K562 (cell line): ENCODE measurements around the gene MAP3K20. TPM values are rescaled to one million over a fixed set of nuclear protein-coding genes. Genes with fewer than 3 reads are reported as not detected.

ENCODE experiments used
- NFE2 ChIP-seq: IDR thresholded peaks from 2 replicates; pipeline ENCODE4 v1.6.1; 2014; ENCODE audit warnings: antibody characterized with exemption, low read depth
- NFXL1 ChIP-seq: fragments of 450-650 bp; formaldehyde crosslinking; IDR thresholded peaks from 2 replicates; pipeline ENCODE4 v1.4.0; 2021; ENCODE audit warnings: mild to moderate bottlenecking
- TCF3 ChIP-seq: sonication (generic); formaldehyde crosslinking; IDR thresholded peaks from 2 replicates; pipeline ENCODE4 v1.4.0; 2020; ENCODE audit warnings: mild to moderate bottlenecking, missing genetic modification reagents
- THRAP3 ChIP-seq: fragments of 450-650 bp; IDR thresholded peaks from 2 replicates; pipeline ENCODE4 v1.6.1; 2016; ENCODE audit warnings: mild to moderate bottlenecking, inconsistent platforms, borderline replicate concordance
- polyA plus RNA-seq, 8 experiments: library from polyadenylated mRNA; depleted of rRNA in 4 of 8; stranded (reverse) in 5 of 8; unstranded in 3 of 8; fragments of >200 nt; fragmentation: Nextera tagmentation in 2 of 8; fragmentation: Illumina TruSeq in 1 of 8; extraction: Ambion mirVana in 2 of 8; extraction: Trizol in 1 of 8; gene quantifications; 2 replicates each; pipeline versions ENCODE4 v1.2.1 to v1.2.3, GENCODE V29; 2011 to 2014; ENCODE audit warnings: inconsistent platforms in 1 of 8, missing spikeins in 1 of 8
- total RNA-seq, 7 experiments: library from RNA; depleted of rRNA in 6 of 7; stranded (reverse); fragments of >200 nt in 6 of 7; fragmentation: Illumina TruSeq in 2 of 7; extraction: Trizol in 2 of 7; gene quantifications; 2 replicates each; pipeline versions ENCODE4 v1.2.1 to v1.2.3, GENCODE V29; 2011 to 2021; ENCODE audit warnings: low replicate concordance in 1 of 7
- TF ChIP-seq, protein P1 (sequence below): IDR thresholded peaks from 2 replicates; pipeline ENCODE4 v1.6.1; 2011; ENCODE audit not compliant: insufficient read length; ENCODE audit errors: extremely low read depth
- TF ChIP-seq, protein P2 (sequence below): fragments of 450-650 bp; formaldehyde crosslinking; IDR thresholded peaks from 2 replicates; pipeline ENCODE4 v1.4.0; 2022; ENCODE audit warnings: missing genetic modification characterization
- TF ChIP-seq, protein P3 (sequence below): sonication (generic); formaldehyde crosslinking; IDR thresholded peaks from 2 replicates; pipeline ENCODE4 v1.8.1; 2022; ENCODE audit warnings: missing genetic modification reagents

Gene MAP3K20
- total and polyA plus RNA-seq, 9 of the 15 experiments (the other 6 are each of a cell fraction or from before 2014, with no cell fraction given), result 9.8 to 34.2 (median 27.3) TPM

DNA sequence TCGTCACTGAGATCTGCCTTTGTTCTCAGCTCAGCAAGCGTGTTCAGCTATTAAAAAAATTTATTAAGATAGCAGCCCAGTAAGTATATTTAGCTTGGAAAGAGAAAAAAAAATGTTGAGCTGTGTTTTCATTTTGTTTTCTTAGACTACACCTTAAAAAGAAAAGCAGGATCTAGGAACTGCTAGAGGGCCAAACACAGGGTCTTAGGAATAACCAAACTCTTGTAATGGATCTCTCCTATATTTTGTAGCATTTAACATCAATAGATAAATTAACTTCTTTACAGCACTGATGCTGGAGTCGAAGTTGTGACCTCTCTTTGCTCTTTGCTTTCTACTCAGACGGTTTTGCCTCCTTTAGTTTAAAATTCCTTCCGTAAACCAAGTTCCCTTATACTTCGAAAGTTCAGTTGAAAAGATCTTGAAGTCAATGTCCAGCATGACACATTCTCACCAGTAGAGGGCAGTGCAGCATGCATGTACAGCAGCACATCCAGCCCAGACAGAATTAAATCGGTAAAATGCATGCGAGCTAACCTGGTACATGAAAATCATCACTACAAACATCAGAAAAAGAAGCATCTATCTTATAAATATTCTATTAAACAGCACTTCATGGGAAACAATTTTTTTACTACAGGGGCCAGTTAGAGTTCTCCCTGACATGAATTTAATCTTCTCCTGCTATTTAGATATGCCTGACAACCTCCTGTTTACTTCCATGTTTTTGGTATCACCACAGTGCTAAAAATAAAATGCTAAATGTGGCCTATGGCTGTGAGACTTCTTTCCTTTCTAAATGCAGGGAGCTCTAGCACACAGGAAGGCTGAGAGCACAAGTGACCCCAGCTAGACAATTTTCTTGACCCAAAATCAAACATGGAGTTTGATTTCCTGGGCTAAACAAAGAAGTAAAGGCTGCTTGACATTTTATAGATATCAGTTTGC is 48.2 kb upstream of the MAP3K20 start (continued):
- TF ChIP-seq, protein P1, sequence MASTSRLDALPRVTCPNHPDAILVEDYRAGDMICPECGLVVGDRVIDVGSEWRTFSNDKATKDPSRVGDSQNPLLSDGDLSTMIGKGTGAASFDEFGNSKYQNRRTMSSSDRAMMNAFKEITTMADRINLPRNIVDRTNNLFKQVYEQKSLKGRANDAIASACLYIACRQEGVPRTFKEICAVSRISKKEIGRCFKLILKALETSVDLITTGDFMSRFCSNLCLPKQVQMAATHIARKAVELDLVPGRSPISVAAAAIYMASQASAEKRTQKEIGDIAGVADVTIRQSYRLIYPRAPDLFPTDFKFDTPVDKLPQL, result no peak
- no peak for TF ChIP-seq THRAP3
- TF ChIP-seq TCF3 (CRISPR knock-in tag), result no peak
- TF ChIP-seq NFXL1 (CRISPR knock-in tag), result no peak
- TF ChIP-seq, protein P2, sequence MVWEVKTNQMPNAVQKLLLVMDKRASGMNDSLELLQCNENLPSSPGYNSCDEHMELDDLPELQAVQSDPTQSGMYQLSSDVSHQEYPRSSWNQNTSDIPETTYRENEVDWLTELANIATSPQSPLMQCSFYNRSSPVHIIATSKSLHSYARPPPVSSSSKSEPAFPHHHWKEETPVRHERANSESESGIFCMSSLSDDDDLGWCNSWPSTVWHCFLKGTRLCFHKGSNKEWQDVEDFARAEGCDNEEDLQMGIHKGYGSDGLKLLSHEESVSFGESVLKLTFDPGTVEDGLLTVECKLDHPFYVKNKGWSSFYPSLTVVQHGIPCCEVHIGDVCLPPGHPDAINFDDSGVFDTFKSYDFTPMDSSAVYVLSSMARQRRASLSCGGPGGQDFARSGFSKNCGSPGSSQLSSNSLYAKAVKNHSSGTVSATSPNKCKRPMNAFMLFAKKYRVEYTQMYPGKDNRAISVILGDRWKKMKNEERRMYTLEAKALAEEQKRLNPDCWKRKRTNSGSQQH (CRISPR knock-in tag), result no peak
- no peak for TF ChIP-seq NFE2
- TF ChIP-seq, protein P3, sequence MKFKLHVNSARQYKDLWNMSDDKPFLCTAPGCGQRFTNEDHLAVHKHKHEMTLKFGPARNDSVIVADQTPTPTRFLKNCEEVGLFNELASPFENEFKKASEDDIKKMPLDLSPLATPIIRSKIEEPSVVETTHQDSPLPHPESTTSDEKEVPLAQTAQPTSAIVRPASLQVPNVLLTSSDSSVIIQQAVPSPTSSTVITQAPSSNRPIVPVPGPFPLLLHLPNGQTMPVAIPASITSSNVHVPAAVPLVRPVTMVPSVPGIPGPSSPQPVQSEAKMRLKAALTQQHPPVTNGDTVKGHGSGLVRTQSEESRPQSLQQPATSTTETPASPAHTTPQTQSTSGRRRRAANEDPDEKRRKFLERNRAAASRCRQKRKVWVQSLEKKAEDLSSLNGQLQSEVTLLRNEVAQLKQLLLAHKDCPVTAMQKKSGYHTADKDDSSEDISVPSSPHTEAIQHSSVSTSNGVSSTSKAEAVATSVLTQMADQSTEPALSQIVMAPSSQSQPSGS (CRISPR knock-in tag), result no peak
